ENCODE measurements around the gene AGTRAP.

DNA sequence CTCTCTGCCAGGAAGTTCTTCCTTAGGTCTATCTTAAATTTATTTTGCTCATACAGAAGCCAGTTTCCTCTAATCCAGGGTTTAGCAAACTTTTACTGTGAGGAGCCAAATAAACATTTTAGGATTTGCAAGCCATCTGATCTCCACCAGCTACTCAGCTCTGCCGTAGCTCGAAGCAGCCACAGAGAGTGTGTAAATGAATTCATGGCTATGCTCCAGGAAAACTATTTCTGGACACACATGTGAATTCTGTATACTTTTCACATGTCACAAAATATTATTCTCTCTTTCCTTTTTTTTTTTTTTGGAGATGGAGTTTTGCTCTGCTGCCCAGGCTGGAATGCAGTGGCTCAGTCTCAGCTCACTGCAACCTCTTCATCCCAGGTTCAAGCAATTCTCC lies 13.4 kb upstream of the AGTRAP start:
- TF ChIP-seq CTCF (conservative IDR thresholded peaks at IDR 0.05 in 1 of 2, IDR thresholded peaks at IDR 0.05 in 1 of 2; ENCODE audit: extremely low read depth in 1 of 2, insufficient read depth in 1 of 2, low read depth in 1 of 2, low read length in 2 of 2) (no peak), EZH2 (IDR thresholded peaks at IDR 0.05; ENCODE audit: borderline replicate concordance, low read length) (no peak)
